ENCODE measurements around the gene MEGF11.
A peak's percentile ranks its signal among the peaks of the same experiment; 100 is the strongest.

MEGF11 gene

GRCh38 chr15:66110864-66111263, 142.7 kb downstream of the MEGF11 start:
- no peak for DNase-seq

DNA sequence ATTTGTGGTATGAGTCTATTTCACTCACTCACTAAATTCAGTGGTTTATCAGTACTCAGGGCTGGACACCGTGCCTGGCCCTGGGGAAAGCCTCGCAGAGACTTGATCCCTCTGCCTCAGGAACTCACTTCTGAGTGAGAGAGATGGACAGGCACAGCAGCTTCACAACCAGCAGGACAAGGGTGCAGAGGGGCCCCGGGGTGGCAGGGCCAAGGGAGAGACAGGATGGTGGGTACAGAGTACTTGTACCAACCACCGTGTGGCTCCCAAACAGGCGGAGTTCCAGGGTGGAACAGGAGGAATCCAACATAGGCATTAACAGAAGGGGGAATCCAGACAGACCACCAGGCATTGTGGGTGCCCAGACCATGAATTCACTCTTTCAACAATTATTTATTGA, 143.7 kb downstream of the MEGF11 start:
- no peak for DNase-seq

DNA sequence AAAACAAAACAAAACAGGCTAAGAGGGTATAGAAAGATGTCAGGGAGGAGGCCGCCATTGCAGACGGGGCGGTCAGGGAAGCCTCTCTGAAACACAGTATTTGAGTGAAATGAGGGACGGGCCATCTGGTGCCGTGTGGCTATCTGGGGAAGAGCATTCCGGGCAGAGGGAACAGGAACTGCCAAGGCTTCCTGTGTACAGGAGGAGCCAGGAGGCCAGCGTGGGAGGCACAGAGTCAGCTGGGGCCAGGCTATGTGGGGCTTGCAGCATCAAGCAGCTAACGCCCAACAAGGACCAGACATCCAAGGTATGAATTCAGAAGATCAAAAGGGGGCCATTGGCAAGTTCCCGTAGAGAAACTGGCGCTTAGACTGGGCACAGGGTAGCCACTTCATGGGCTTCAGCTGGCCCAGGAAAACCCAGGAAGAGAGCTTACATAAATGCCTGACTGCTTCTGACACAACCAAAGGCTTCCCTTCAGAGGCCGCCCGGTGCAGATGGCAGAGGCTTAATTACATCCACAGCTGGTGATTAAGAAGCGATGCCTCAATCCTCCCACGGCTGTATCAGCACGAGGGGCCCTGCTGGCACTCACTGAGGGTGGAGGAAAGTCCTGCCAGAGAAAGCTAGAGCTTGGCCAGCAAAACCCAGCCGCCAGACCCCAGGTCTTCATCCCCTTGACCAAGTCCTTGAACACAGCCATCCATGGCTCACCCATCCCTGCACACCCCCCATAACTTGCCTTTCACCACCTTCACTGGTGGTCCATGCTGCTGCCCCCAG, 144.9 kb downstream of the MEGF11 start:
- peak; percentile 31 to 58 for DNase-seq

GRCh38 chr15:66107070-66107469, 146.5 kb downstream of the MEGF11 start:
- no peak for DNase-seq

DNA sequence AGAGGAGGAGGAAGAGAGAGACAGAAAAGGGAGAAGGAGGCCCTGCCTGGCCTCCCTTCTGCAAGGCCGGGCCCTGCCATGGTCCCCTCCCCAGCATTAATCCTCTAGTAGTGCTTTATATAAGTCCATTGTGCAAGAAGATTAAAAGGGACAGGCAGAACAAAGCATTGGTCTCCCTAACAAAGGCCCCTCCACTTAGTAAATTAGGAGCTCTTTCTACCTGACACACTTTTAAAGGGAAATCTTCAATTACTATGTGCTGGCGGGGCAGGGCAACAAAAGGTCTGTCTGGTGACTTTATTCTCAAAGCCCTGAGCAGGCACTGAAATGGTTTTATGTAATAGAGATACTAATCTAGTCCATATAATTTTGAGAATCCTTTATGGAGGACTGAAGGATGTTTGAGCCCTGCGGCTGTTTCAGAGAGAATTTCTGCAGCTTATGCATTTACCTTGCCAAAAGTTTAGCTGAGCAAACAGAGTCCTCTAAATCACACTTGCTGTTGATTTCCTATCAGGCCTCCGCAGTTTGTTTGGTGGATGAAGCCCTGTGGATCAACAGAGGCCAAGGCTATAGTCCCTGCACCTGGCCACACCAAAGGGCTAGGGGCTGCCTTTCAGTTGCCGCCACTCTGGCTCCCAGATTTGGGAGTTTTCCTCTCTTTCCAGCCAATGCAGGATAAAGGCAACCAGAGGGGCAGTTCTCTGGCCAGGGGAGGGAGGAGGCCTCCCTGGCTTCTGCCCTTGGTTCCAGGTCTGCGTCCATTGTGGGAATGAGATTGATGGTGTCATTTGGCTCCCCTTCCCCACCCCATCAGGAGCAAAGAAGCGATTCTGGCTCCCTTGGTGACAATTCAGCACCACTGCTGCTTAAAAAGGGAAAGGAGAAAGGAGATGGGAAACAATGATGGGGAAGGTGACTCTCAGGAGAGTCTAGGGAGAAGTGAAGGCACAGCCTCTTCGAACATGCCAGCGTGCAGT, 148.0 kb downstream of the MEGF11 start:
- no peak for DNase-seq

DNA sequence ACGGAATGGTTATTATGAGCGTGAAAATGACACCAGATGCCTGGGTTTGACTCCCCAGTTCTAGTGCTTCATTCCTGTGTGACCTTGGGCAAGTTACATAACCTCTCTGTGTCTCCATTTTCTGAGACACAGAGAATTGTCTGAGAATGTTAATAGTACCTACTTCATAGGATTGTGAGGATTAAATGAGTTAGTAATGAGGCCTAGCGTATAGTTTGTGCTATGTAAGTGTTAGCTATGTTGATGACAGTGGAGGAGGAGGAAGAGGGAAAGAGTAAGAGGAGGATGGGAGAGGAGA, 150.3 kb downstream of the MEGF11 start:
- no peak for DNase-seq

- DNase-seq: no peak
These were observed 150.8 kb downstream of the MEGF11 start for GRCh38 chr15:66102563-66103292.

DNA sequence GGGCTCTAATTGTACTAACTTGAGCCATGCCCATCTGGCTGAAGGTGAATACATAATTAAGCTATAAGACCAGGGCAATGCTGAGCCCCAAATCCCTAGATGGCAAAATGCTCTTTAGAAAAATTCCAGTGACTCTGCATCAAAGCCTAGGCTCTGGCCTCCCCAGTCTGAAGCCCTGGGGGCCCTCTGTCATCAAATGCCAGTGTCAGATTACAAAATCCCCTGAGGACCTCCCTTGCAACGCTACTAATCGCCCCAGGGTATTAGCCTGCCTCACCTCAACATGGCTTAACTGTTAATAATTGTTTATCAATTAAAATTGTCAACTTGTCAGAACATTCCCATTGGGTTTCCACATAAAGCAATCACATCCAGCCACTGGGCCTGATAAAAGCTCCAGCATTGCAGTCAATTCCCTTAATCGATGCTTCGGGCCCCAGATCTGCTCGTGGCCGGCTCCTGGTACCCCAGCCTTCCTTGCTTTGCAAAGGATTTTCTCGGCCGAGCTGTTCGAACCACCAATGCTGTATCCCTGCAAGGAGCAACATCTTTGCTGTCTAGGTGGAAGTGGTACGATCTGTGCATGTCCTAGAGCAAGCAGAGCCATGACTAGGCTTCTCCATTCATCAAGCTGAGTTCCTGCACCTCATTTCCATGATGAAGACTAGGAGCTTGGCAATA, 151.7 kb downstream of the MEGF11 start:
- DNase-seq: no peak

- no peak for DNase-seq
These were observed 152.8 kb downstream of the MEGF11 start for GRCh38 chr15:66100761-66101160.

- DNase-seq: no peak
These were observed 153.4 kb downstream of the MEGF11 start for GRCh38 chr15:66099950-66100671.

- DNase-seq: no peak
These were observed 155.6 kb downstream of the MEGF11 start for GRCh38 chr15:66098022-66098363.

- DNase-seq: no peak
These were observed 156.2 kb downstream of the MEGF11 start for GRCh38 chr15:66097151-66098021.

GRCh38 chr15:66096688-66097058, 156.9 kb downstream of the MEGF11 start:
- DNase-seq: no peak

DNA sequence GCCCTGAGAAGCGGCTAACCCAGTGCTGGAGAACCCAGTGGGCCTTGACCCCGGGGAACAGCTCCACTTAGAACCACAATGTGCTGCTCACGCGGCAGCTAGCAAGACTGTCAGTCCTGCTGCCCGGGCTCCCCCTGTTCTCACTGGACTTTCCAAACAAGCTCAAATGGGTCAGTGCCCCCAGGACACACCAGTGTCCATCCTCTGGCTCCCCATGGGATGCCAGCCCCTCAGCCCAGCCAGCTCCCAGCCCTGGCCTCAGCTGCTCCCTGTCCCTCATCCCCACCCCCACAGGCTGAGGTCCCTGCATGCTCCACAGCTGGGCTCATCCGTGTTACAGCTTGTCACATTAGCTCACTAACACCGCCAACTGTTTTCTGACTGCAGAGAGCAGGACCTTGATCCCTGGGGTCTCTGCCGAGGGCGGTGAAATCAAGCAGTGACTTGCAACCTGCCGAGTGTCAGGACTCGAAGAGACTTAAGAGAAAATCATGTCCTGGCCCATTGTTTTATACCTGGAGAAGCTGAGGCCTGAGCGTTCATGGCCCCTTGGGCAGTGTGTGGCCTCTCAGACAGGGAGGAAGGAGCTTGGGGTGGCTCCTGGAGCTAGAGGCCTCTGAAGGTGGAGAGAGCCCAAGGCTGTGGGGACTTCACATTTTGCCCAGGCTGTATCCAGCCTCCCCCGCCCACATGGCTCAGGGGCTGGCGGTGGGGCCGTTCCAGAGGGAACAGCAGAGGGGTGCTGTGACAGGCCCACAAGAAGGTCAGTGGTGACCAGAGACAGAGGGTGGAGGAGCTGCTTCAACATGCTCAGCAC, 157.5 kb downstream of the MEGF11 start:
- no peak for DNase-seq

DNA sequence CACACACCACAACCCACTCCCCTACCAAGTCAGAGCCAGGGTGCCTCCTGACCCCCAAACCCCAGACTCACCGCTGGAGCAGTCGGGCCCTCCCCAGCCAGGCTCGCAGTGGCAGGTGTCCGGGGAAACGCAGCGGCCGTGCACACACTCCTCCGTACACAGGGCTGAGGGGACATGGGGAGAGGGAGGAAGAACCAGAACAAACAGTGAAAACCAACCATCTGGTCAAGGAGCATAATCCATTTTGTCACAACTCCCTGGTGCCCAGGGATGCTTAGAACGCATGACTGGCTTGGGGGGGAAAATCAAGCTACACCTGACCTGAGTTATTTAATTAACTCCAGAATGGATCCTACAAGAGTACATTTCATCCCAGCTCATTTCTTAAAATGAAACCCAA, 159.2 kb downstream of the MEGF11 start:
- no peak for DNase-seq

DNA sequence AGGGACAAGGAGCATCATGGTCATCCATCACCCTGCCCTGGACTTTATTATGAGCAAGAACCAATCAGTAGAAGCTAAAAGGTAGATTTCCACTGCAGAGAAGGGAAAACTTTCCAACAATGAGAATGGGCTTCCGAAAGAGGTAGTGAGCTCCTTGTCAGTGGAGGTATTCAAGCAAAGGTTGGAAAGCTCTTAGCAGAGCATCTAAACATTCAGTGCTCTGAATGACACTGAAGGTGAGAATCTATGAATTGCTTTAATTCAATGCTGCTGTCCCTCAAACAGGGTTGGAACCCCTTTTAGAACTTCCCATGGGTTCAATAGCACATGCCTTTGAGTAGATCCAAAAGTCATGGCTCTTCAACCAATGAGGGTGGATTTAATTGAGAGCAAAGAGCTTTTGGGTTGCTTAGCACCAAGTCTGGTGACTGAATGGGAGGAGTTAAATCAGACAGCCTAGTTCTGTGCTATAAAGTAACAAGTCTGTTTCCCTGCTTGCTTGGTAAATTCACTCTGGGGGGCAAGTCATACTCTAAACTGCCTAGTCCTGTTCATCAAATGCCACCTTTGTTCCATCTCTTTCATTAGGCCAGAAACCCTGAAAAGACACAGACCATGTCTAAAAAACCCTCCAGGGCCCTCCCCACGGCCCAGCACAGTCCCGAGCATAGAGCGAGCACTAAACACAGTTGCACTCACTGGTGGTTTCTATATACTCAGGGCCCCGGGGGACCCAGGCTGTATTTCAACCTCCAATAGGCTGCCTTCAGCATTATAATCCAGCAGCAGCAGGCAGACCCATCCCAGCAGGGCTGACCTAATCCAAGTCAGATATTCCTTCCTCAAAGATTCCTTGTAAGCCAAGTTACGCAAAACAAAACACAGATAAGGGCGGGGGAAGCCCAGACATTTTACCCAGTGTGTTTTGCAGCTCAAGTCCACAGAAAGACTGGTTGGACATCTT, 161.2 kb downstream of the MEGF11 start:
- no peak for DNase-seq

GRCh38 chr15:66089509-66089908, 164.0 kb downstream of the MEGF11 start:
- no peak for DNase-seq

- no peak for DNase-seq
These were observed 164.5 kb downstream of the MEGF11 start for GRCh38 chr15:66089049-66089448.

- peak; percentile 9 to 22 for DNase-seq
These were observed 168.4 kb downstream of the MEGF11 start for GRCh38 chr15:66085128-66085527.

All from inflammatory macrophage (primary cell).